Measurements from ENCODE around the gene MYO10. TPM values are rescaled to one million over a fixed set of nuclear protein-coding genes. Genes with fewer than 3 reads are reported as not detected.

The MYO10 gene
- total RNA-seq, 2 donors from 2014 or later, result 40.0 to 89.2 TPM

- Mint-ChIP-seq H3K36me3 (ENCODE audit: low read depth) (peaks cover 47% of the 10 kb centered on the region), H3K4me1 (peaks cover 4% of the 10 kb centered on the region), H3K27ac (no peak overlapping the region), H3K4me3 (no peak overlapping the region), H3K9me3 (no peaks in the 10 kb centered on the region), H3K27me3 (ENCODE audit: insufficient read depth) (no peaks in the 10 kb centered on the region)
- peaks cover 84% of the 10 kb centered on the region for H3K36me3 ChIP-seq (ENCODE audit: control insufficient read depth, insufficient read depth, low read length)
- no peak overlapping the region for H3K27ac ChIP-seq (ENCODE audit: low read depth, low read length)
- H3K9ac ChIP-seq (ENCODE audit: extremely low read depth, low read length, poor library complexity, severe bottlenecking), result no peak overlapping the region
- 94 to 100% methylated on average over 3 to 4 of the region's 4 CpGs for WGBS, 2 experiments (ENCODE audit: insufficient coverage in 1 of 2, insufficient read length in 1 of 2)
- H3K9me3 ChIP-seq (ENCODE audit: control insufficient read depth, low read length), result no peaks in the 10 kb centered on the region
- no peak for DNase-seq
- no peaks in the 10 kb centered on the region for H3K4me1 ChIP-seq (ENCODE audit: control insufficient read depth, insufficient read depth, low read length)
- H3K4me3 ChIP-seq (ENCODE audit: low read length), result no peak overlapping the region
- TF ChIP-seq, protein P1, sequence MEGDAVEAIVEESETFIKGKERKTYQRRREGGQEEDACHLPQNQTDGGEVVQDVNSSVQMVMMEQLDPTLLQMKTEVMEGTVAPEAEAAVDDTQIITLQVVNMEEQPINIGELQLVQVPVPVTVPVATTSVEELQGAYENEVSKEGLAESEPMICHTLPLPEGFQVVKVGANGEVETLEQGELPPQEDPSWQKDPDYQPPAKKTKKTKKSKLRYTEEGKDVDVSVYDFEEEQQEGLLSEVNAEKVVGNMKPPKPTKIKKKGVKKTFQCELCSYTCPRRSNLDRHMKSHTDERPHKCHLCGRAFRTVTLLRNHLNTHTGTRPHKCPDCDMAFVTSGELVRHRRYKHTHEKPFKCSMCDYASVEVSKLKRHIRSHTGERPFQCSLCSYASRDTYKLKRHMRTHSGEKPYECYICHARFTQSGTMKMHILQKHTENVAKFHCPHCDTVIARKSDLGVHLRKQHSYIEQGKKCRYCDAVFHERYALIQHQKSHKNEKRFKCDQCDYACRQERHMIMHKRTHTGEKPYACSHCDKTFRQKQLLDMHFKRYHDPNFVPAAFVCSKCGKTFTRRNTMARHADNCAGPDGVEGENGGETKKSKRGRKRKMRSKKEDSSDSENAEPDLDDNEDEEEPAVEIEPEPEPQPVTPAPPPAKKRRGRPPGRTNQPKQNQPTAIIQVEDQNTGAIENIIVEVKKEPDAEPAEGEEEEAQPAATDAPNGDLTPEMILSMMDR (conservative IDR thresholded peaks at IDR 0.05), result no peak
- H3K27me3 ChIP-seq (ENCODE audit: control insufficient read depth, insufficient read depth, low read length, poor library complexity, severe bottlenecking), result no peaks in the 10 kb centered on the region
Measured at GRCh38 chr5:16749626-16750025, 186.5 kb downstream of the MYO10 start.

GRCh38 chr5:16744164-16744880 lies 191.8 kb downstream of the MYO10 start:
- Mint-ChIP-seq H3K4me3 (no peak overlapping the region), H3K27me3 (ENCODE audit: insufficient read depth) (no peaks in the 10 kb centered on the region), H3K4me1 (peaks cover 36% of the 10 kb centered on the region), H3K36me3 (ENCODE audit: low read depth) (peaks cover 35% of the 10 kb centered on the region), H3K27ac (peak overlapping the region; percentile 64), H3K9me3 (no peaks in the 10 kb centered on the region)
- H3K9me3 ChIP-seq (ENCODE audit: control insufficient read depth, low read length), result no peaks in the 10 kb centered on the region
- DNase-seq, result no peak
- H3K27me3 ChIP-seq (ENCODE audit: control insufficient read depth, insufficient read depth, low read length, poor library complexity, severe bottlenecking), result no peaks in the 10 kb centered on the region
- WGBS, 2 experiments (ENCODE audit: insufficient coverage in 1 of 2, insufficient read length in 1 of 2), result 90 to 93% methylated on average over 4 to 15 of the region's 15 CpGs
- TF ChIP-seq, protein P1 (conservative IDR thresholded peaks at IDR 0.05), result no peak
- no peak overlapping the region for H3K9ac ChIP-seq (ENCODE audit: extremely low read depth, low read length, poor library complexity, severe bottlenecking)
- no peak overlapping the region for H3K27ac ChIP-seq (ENCODE audit: low read depth, low read length)
- peaks cover 9% of the 10 kb centered on the region for H3K4me1 ChIP-seq (ENCODE audit: control insufficient read depth, insufficient read depth, low read length)
- H3K4me3 ChIP-seq (ENCODE audit: low read length), result no peak overlapping the region
- H3K36me3 ChIP-seq (ENCODE audit: control insufficient read depth, insufficient read depth, low read length), result peaks cover 77% of the 10 kb centered on the region

DNA sequence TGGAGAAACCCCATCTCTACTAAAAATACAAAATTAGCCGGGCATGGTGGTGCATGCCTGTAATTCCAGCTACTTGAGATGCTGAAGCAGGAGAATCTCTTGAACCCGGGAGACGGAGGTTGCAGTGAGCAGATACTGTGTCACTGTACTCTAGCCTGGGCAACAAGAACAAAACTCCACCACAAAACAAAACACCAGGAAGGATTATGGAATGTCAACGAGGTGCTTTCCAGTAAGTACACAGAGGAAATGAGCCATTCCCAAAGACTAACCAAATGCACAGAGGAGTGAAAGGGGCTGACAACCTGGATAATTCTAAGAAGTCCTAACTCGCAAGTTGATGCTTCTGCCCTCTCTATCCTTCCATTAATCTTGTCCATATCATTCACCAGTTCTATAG lies 193.2 kb downstream of the MYO10 start:
- peaks cover 45% of the 10 kb centered on the region for H3K4me1 Mint-ChIP-seq
- peak overlapping the region; percentile 94 for H3K27ac Mint-ChIP-seq
- no peak for DNase-seq
- H3K27me3 Mint-ChIP-seq (ENCODE audit: insufficient read depth), result no peaks in the 10 kb centered on the region
- no peak overlapping the region for H3K9ac ChIP-seq (ENCODE audit: extremely low read depth, low read length, poor library complexity, severe bottlenecking)
- no peaks in the 10 kb centered on the region for H3K9me3 ChIP-seq (ENCODE audit: control insufficient read depth, low read length)
- peak overlapping the region; percentile 91 for H3K27ac ChIP-seq (ENCODE audit: low read depth, low read length)
- peaks cover 31% of the 10 kb centered on the region for H3K36me3 Mint-ChIP-seq (ENCODE audit: low read depth)
- TF ChIP-seq, protein P1 (conservative IDR thresholded peaks at IDR 0.05), result no peak
- H3K4me3 Mint-ChIP-seq, result no peak overlapping the region
- H3K36me3 ChIP-seq (ENCODE audit: control insufficient read depth, insufficient read depth, low read length), result peaks cover 74% of the 10 kb centered on the region
- WGBS, 2 experiments (ENCODE audit: insufficient coverage in 1 of 2, insufficient read length in 1 of 2), result 93 to 94% methylated on average over 4 to 5 of the region's 5 CpGs
- H3K27me3 ChIP-seq (ENCODE audit: control insufficient read depth, insufficient read depth, low read length, poor library complexity, severe bottlenecking), result no peaks in the 10 kb centered on the region
- H3K4me1 ChIP-seq (ENCODE audit: control insufficient read depth, insufficient read depth, low read length), result peaks cover 19% of the 10 kb centered on the region
- no peak overlapping the region for H3K4me3 ChIP-seq (ENCODE audit: low read length)
- no peaks in the 10 kb centered on the region for H3K9me3 Mint-ChIP-seq

Data from endodermal cell (in vitro differentiated cells).